Prostate gland (tissue), 2 donors: Measurements from ENCODE around the gene CUX1. TPM values are rescaled to one million over a fixed set of nuclear protein-coding genes. Genes with fewer than 3 reads are reported as not detected.

Experiments used
- DNase-seq: peaks from one replicate; pipeline ENCODE4 v3.0.0-alpha.2; 2019; ENCODE audit warnings: low spot score
- H3K27ac ChIP-seq, 2 donors: fragments of 200-600 bp; sonication (generic); 2 replicates each; pipeline ENCODE4 v1.5.1; 2017 to 2019
- H3K27me3 ChIP-seq: fragments of 200-600 bp; sonication (generic); replicated peaks from 2 replicates; pipeline ENCODE4 v1.5.1; 2019; ENCODE audit not compliant: insufficient read depth
- H3K36me3 ChIP-seq, 2 donors: fragments of 200-600 bp; sonication (generic); 1 replicate in 1 of 2; 2 replicates in 1 of 2; pipeline versions ENCODE4 v1.5.1 to v1.8.1; 2017 to 2019
- H3K4me1 ChIP-seq: fragments of 200-600 bp; sonication (generic); replicated peaks from 2 replicates; pipeline ENCODE4 v1.5.1; 2019
- H3K4me3 ChIP-seq, 2 donors: fragments of 200-600 bp; sonication (generic); 2 replicates each; pipeline ENCODE4 v1.5.1; 2017 to 2019
- H3K9me3 ChIP-seq: fragments of 200-600 bp; sonication (generic); 2 replicates; pipeline ENCODE4 v1.5.1; 2017
- POLR2A ChIP-seq: fragments of 450-650 bp; IDR thresholded peaks from one replicate; pipeline ENCODE4 v1.6.1; 2016; ENCODE audit warnings: antibody characterized with exemption, mild to moderate bottlenecking
- POLR2AphosphoS5 ChIP-seq: sonication (generic); formaldehyde crosslinking; IDR thresholded peaks from one replicate; pipeline ENCODE4 v1.6.1; 2017; ENCODE audit warnings: antibody characterized with exemption
- WGBS: methylation state at CpG from one replicate; pipeline ENCODE4 v1.1.5; 2018; 5-methylcytosine and 5-hydroxymethylcytosine counted together
- intact Hi-C: fragments of 100-400 bp; cut with DNase I; formaldehyde crosslinking; loops from one replicate; pipeline ENCODE4 v1.14.2; 2022
- total RNA-seq, 2 donors: library from RNA; depleted of rRNA; stranded (reverse); fragments of >200 nt; gene quantifications; one replicate each; pipeline ENCODE4 v1.1.0, GENCODE V29; 2016
- TF ChIP-seq, protein P1 (sequence below), 4 experiments: fragments of 200-600 bp in 2 of 4; fragments of 450-650 bp in 2 of 4; sonication (generic) in 2 of 4; IDR thresholded peaks; 1 replicate in 3 of 4; 2 replicates in 1 of 4; pipeline ENCODE4 v1.5.1; 2016 to 2019; ENCODE audit warnings: antibody characterized with exemption in 4 of 4, mild to moderate bottlenecking in 2 of 4, moderate library complexity in 2 of 4

Gene CUX1
- total RNA-seq, 2 donors from 2014 or later = 96.3 to 99.2 TPM

DNA sequence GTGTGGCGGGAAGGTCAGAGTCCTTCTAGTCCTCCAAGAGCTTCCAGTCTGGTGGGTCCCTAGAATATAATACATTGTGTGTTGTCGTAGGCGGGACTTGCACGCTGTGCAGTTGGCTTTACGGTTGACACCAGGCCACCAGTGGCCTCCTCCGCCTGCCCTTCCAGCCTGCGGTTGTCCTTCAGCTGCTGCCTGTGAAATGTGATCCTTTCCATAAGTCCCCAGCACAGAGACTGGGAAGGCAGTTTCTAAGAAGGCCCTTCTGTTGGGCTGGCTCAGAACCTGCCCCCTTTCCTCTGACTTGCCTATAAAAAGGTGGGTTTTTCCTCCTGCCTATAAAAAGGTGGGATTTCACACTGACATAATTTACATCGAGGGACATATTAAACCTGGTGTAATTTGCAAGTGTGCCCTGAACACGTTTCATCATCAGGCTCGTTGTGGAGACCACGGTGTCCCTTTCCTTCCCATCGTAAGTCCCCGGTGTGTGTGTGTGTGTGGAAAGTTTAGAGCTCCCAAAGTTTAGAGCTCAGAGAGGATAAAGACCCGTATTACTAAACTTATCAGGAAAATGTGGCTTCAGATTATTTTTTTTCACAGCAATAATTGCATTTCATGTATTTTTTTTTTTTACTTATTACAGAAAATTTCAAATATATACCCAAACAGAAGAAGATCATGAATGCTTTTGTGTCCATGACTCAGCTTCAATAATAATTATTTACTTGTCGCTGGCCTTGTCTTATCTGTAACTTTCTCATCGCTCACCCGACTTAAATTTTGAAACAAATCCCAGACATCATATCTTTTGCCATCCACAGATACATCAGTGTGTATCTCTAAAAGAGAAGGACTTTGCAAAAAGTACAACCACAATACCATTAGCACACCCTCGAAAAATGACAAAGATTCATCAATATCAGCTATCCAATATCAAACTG lies 45.1 kb downstream of the CUX1 start:
- no peak for DNase-seq
- intact Hi-C loops = no loop called here
- no peaks in the 10 kb centered on the region for H3K27me3 ChIP-seq
- H3K9me3 ChIP-seq = no peaks in the 10 kb centered on the region
- 66% methylated on average over 18 of the region's 18 CpGs for WGBS
- H3K27ac ChIP-seq = no peak overlapping the region
- no peaks in the 10 kb centered on the region for H3K36me3 ChIP-seq
- TF ChIP-seq POLR2A = no peak
- TF ChIP-seq POLR2AphosphoS5 = no peak
- TF ChIP-seq, protein P1, sequence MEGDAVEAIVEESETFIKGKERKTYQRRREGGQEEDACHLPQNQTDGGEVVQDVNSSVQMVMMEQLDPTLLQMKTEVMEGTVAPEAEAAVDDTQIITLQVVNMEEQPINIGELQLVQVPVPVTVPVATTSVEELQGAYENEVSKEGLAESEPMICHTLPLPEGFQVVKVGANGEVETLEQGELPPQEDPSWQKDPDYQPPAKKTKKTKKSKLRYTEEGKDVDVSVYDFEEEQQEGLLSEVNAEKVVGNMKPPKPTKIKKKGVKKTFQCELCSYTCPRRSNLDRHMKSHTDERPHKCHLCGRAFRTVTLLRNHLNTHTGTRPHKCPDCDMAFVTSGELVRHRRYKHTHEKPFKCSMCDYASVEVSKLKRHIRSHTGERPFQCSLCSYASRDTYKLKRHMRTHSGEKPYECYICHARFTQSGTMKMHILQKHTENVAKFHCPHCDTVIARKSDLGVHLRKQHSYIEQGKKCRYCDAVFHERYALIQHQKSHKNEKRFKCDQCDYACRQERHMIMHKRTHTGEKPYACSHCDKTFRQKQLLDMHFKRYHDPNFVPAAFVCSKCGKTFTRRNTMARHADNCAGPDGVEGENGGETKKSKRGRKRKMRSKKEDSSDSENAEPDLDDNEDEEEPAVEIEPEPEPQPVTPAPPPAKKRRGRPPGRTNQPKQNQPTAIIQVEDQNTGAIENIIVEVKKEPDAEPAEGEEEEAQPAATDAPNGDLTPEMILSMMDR (IDR thresholded peaks at IDR 0.05) = no peak
- no peak overlapping the region for H3K4me3 ChIP-seq
- H3K4me1 ChIP-seq = peaks cover 6% of the 10 kb centered on the region

- H3K27me3 ChIP-seq = no peaks in the 10 kb centered on the region
- no peak for DNase-seq
- H3K9me3 ChIP-seq = no peaks in the 10 kb centered on the region
- peaks cover 6% of the 10 kb centered on the region for H3K4me1 ChIP-seq
- WGBS = 97% methylated on average over 6 of the region's 6 CpGs
- intact Hi-C loops = no loop called here
- H3K27ac ChIP-seq = no peak overlapping the region
- H3K4me3 ChIP-seq = no peak overlapping the region
- no peaks in the 10 kb centered on the region for H3K36me3 ChIP-seq
- no peak for TF ChIP-seq POLR2A
- TF ChIP-seq POLR2AphosphoS5 = no peak
- TF ChIP-seq, protein P1 (IDR thresholded peaks at IDR 0.05) = no peak
Measured at GRCh38 chr7:101863598-101863997, 46.2 kb downstream of the CUX1 start.

GRCh38 chr7:101864039-101864438 lies 46.6 kb downstream of the CUX1 start:
- WGBS = 98% methylated on average over 4 of the region's 4 CpGs
- Histone ChIP-seq H3K9me3 (no peaks in the 10 kb centered on the region), H3K36me3 (no peaks in the 10 kb centered on the region), H3K4me1 (peaks cover 4% of the 10 kb centered on the region), H3K27ac (no peak overlapping the region), H3K27me3 (no peaks in the 10 kb centered on the region), H3K4me3 (no peak overlapping the region)
- TF ChIP-seq, protein P1 (IDR thresholded peaks at IDR 0.05) = no peak
- TF ChIP-seq POLR2A (no peak), POLR2AphosphoS5 (no peak)
- intact Hi-C loops = no loop called here
- no peak for DNase-seq

DNA sequence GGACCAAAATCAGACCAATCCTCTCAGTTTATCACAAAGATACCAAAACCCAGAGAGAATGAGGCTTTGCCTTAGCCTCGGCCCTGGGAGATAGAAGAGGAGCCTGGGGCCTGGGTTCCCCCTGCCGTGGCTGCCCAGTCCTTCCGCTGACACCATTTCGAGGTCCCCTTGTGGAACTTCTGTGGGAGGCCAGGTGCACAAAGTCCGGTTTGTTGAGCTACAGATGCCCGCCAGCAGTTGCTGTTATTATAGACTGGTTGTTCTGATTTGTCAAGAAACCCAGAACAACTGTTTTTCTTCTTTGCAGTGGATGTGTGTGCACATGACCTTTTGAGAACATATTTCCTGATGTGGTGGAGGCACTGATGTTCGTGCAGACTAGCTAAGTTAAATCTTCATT lies 47.6 kb downstream of the CUX1 start:
- Histone ChIP-seq H3K27me3 (no peaks in the 10 kb centered on the region), H3K9me3 (no peaks in the 10 kb centered on the region), H3K36me3 (no peaks in the 10 kb centered on the region), H3K27ac (no peak overlapping the region), H3K4me3 (no peak overlapping the region), H3K4me1 (no peaks in the 10 kb centered on the region)
- intact Hi-C loops = no loop called here
- no peak for DNase-seq
- TF ChIP-seq POLR2A = no peak
- no peak for TF ChIP-seq POLR2AphosphoS5
- TF ChIP-seq, protein P1 (IDR thresholded peaks at IDR 0.05) = no peak
- WGBS = 71% methylated on average over 7 of the region's 7 CpGs

- no peaks in the 10 kb centered on the region for H3K4me1 ChIP-seq
- no peaks in the 10 kb centered on the region for H3K9me3 ChIP-seq
- H3K36me3 ChIP-seq = no peaks in the 10 kb centered on the region
- TF ChIP-seq POLR2A = no peak
- TF ChIP-seq, protein P1 (IDR thresholded peaks at IDR 0.05) = no peak
- TF ChIP-seq POLR2AphosphoS5 = no peak
- no peak overlapping the region for H3K27ac ChIP-seq
- intact Hi-C loops = no loop called here
- DNase-seq = no peak
- no peak overlapping the region for H3K4me3 ChIP-seq
- no peaks in the 10 kb centered on the region for H3K27me3 ChIP-seq
- 60% methylated on average over 13 of the region's 13 CpGs for WGBS
Measured at GRCh38 chr7:101865455-101865854, 48.0 kb downstream of the CUX1 start.
